BJ (cell line): ENCODE measurements around the gene ZIC4. TPM values are rescaled to one million over a fixed set of nuclear protein-coding genes. Genes with fewer than 3 reads are reported as not detected.

ENCODE experiments used
- CTCF ChIA-PET: fragments of 350-600 bp; formaldehyde crosslinking; extraction: SDS; loops from one replicate; lab custom pipeline; 2021; ENCODE audit warnings: antibody characterized with exemption, inconsistent platforms; lab: Yijun Ruan, JAX
- POLR2A ChIA-PET: fragments of 300-600 bp; sonication (Branson Sonifier 250); formaldehyde crosslinking; extraction: SDS; loops from one replicate; lab custom pipeline; 2021; ENCODE audit warnings: antibody characterized with exemption; lab: Charles Lee
- DNase-seq: peaks from one replicate; pipeline ENCODE4 v3.0.0-alpha.2; 2011; ENCODE audit warnings: low read depth
- H3K27me3 ChIP-seq: 2 replicates; pipeline ENCODE4 v1.6.0; 2011; ENCODE audit warnings: low read length; ENCODE audit not compliant: control insufficient read depth, insufficient read depth
- H3K36me3 ChIP-seq: 2 replicates; pipeline ENCODE4 v1.5.1; 2011; ENCODE audit warnings: low read length; ENCODE audit not compliant: control insufficient read depth, insufficient read depth
- H3K4me3 ChIP-seq: 2 replicates; pipeline ENCODE4 v1.5.1; 2011; ENCODE audit warnings: low read depth, mild to moderate bottlenecking, control low read depth, low read length
- polyA plus RNA-seq: library from polyadenylated mRNA; depleted of rRNA; stranded (reverse); fragments of >200 nt; gene quantifications from 2 replicates; pipeline ENCODE4 v1.2.3, GENCODE V29; 2011
- TF ChIP-seq, protein P1 (sequence below): IDR thresholded peaks from 2 replicates; pipeline ENCODE4 v1.5.1; 2011; ENCODE audit warnings: low read depth, mild to moderate bottlenecking, control low read depth, inconsistent platforms, low read length, moderate library complexity; ENCODE audit not compliant: insufficient read depth

Gene ZIC4
- polyA plus RNA-seq, 1 experiment = 3.2 TPM

GRCh38 chr3:147409143-147410115 lies 3.1 kb upstream of the ZIC4 start, which contains the start of gene ZIC1:
Gene ZIC1, plus strand, starts transcription at chr3:147409365. Its CDS starts 748 bp downstream, at chr3:147410113.
- peak within 1 kb of the TSS; percentile 60 for H3K4me3 ChIP-seq
- POLR2A ChIA-PET = interaction anchor here (0.7 kb wide), 3 partner anchors 18 to 246 kb away, joined by 3 to 29 read pairs (median 3); no protein-coding TSS in a partner anchor
- CTCF ChIA-PET = no interaction called here

GRCh38 chr3:147408188-147409100 lies 2.1 kb upstream of the ZIC4 start:
- ChIA-PET CTCF (no interaction called here), POLR2A (interaction anchor here (0.7 kb wide), 3 partner anchors 17 to 247 kb away, joined by 3 to 29 read pairs (median 3); no protein-coding TSS in a partner anchor)
- Histone ChIP-seq H3K4me3 (peak overlapping the region; percentile 60), H3K27me3 (peaks cover 20% of the 10 kb centered on the region), H3K36me3 (no peaks in the 10 kb centered on the region)
- TF ChIP-seq, protein P1, sequence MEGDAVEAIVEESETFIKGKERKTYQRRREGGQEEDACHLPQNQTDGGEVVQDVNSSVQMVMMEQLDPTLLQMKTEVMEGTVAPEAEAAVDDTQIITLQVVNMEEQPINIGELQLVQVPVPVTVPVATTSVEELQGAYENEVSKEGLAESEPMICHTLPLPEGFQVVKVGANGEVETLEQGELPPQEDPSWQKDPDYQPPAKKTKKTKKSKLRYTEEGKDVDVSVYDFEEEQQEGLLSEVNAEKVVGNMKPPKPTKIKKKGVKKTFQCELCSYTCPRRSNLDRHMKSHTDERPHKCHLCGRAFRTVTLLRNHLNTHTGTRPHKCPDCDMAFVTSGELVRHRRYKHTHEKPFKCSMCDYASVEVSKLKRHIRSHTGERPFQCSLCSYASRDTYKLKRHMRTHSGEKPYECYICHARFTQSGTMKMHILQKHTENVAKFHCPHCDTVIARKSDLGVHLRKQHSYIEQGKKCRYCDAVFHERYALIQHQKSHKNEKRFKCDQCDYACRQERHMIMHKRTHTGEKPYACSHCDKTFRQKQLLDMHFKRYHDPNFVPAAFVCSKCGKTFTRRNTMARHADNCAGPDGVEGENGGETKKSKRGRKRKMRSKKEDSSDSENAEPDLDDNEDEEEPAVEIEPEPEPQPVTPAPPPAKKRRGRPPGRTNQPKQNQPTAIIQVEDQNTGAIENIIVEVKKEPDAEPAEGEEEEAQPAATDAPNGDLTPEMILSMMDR = no peak
- no peak for DNase-seq

More at GRCh38 chr3:147409143-147410115, 3.1 kb upstream of the ZIC4 start, which contains the start of gene ZIC1:
- no peaks in the 10 kb centered on the region for H3K36me3 ChIP-seq
- TF ChIP-seq, protein P1 = no peak
- peak; percentile 26 for DNase-seq
- H3K27me3 ChIP-seq = peaks cover 20% of the 10 kb centered on the region

- no peak overlapping the region for H3K4me3 ChIP-seq
Observed at GRCh38 chr3:147407498-147408187, 1.3 kb upstream of the ZIC4 start.

GRCh38 chr3:147407114-147407497 lies 763 bp upstream of the ZIC4 start:
- no peak for DNase-seq
- peaks cover 19% of the 10 kb centered on the region for H3K27me3 ChIP-seq
- POLR2A ChIA-PET = no interaction called here
- CTCF ChIA-PET = no interaction called here
- H3K4me3 ChIP-seq = no peak overlapping the region
- TF ChIP-seq, protein P1 = no peak
- H3K36me3 ChIP-seq = no peaks in the 10 kb centered on the region

More at GRCh38 chr3:147407498-147408187, 1.3 kb upstream of the ZIC4 start:
- no peaks in the 10 kb centered on the region for H3K36me3 ChIP-seq
- ChIA-PET CTCF (no interaction called here), POLR2A (no interaction called here)
- H3K27me3 ChIP-seq = peaks cover 20% of the 10 kb centered on the region
- no peak for DNase-seq
- TF ChIP-seq, protein P1 = no peak
